Testis (tissue), 3 donors: ENCODE data around the gene PROCR. TPM values are rescaled to one million over a fixed set of nuclear protein-coding genes. Genes with fewer than 3 reads are reported as not detected.
"Not testable (repeated sequence)": the region's sequence is repeated elsewhere in the genome, so short reads cannot be mapped to it uniquely, and the experiment has no call there.

Experiments used
- DNase-seq: peaks from one replicate; pipeline ENCODE4 v3.0.0-alpha.2; 2019
- H3K27ac ChIP-seq, 2 donors: fragments of 200-600 bp; sonication (generic); one replicate each; pipeline ENCODE4 v1.5.1; 2019
- H3K27me3 ChIP-seq: fragments of 200-600 bp; sonication (generic); one replicate; pipeline ENCODE4 v1.5.1; 2019
- H3K36me3 ChIP-seq: fragments of 200-600 bp; sonication (generic); one replicate; pipeline ENCODE4 v1.5.1; 2017; ENCODE audit warnings: low read depth; ENCODE audit errors: missing control alignments
- H3K4me1 ChIP-seq: fragments of 200-600 bp; sonication (generic); one replicate; pipeline ENCODE4 v1.5.1; 2019
- H3K4me3 ChIP-seq, 2 donors: fragments of 200-600 bp; sonication (generic); one replicate each; pipeline ENCODE4 v1.5.1; 2017 to 2019
- H3K9me3 ChIP-seq: fragments of 200-600 bp; sonication (generic); one replicate; pipeline ENCODE4 v1.5.1; 2017
- POLR2A ChIP-seq: fragments of 450-650 bp; IDR thresholded peaks from one replicate; pipeline ENCODE4 v1.6.1; 2017; ENCODE audit warnings: antibody characterized with exemption, mild to moderate bottlenecking, moderate library complexity
- WGBS, 2 donors: methylation state at CpG; one replicate each; pipeline ENCODE4 v1.1.5; 2018; 5-methylcytosine and 5-hydroxymethylcytosine counted together
- intact Hi-C: fragments of 100-400 bp; cut with DNase I; formaldehyde crosslinking; loops from one replicate; pipeline ENCODE4 v1.15.1; 2023; ENCODE audit warnings: low total_unique reads
- polyA plus RNA-seq: library from polyadenylated mRNA; stranded (reverse); fragments of 350-450 nt; fragmentation: Illumina TruSeq; extraction: RNeasy Lipid Tissue Mini Kit (QIAGEN cat#74804); gene quantifications from one replicate; pipeline ENCODE4 v1.2.3, GENCODE V29; 2014; ENCODE audit warnings: low read depth, low replicate concordance; ENCODE audit not compliant: insufficient read depth
- total RNA-seq, 2 donors: library from RNA; depleted of rRNA; stranded (reverse); fragments of >200 nt; gene quantifications; one replicate each; pipeline ENCODE4 v1.2.3, GENCODE V29; 2016
- TF ChIP-seq, protein P1 (sequence below), 3 experiments: fragments of 450-650 bp in 2 of 3; fragments of 200-600 bp in 1 of 3; sonication (generic) in 1 of 3; IDR thresholded peaks; one replicate each; pipeline ENCODE4 v1.5.1; 2016 to 2019; ENCODE audit warnings: antibody characterized with exemption in 3 of 3, mild to moderate bottlenecking in 2 of 3, moderate library complexity in 1 of 3

The PROCR gene
- total and polyA plus RNA-seq, 3 donors from 2014 or later, result 7.2 to 23.6 (median 8.2) TPM

DNA sequence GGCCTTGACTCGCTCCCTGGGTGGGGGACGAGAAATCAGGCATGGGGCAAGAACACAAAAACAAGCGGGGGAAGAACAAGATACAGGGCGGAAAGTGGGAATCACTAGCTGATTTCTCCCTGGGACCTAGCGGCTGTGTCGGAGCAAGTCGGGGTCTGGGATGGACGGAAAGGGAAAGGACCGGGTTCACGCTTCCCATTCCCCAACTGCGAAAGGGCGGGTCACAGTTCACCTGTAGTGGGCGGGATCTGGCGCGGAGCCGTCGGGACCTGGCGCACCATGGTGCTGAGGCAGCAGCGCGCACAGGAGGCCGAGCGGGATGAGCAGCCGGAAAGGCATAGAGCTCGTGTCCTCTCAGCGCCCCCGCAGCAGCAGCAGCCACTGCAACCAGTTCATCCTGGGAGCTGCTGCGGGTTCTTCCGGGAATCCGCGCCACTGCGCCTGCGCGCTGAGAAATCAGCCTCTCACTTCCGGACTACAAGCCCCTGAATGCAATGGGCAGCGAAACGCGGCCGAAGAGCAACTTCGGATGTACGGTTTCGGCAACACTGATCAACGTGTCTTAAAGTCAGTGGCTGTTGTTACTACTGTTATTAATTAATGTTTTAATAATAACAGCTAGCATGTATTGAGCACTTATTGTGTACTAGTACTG is 24.8 kb upstream of the PROCR start, which contains the start of gene EDEM2:
Gene EDEM2, minus strand, starts transcription at position 417 of the 655 bp plus-strand sequence. Its CDS starts 78 bp downstream, at position 339.
- no peak for TF ChIP-seq POLR2A
- TF ChIP-seq, protein P1, sequence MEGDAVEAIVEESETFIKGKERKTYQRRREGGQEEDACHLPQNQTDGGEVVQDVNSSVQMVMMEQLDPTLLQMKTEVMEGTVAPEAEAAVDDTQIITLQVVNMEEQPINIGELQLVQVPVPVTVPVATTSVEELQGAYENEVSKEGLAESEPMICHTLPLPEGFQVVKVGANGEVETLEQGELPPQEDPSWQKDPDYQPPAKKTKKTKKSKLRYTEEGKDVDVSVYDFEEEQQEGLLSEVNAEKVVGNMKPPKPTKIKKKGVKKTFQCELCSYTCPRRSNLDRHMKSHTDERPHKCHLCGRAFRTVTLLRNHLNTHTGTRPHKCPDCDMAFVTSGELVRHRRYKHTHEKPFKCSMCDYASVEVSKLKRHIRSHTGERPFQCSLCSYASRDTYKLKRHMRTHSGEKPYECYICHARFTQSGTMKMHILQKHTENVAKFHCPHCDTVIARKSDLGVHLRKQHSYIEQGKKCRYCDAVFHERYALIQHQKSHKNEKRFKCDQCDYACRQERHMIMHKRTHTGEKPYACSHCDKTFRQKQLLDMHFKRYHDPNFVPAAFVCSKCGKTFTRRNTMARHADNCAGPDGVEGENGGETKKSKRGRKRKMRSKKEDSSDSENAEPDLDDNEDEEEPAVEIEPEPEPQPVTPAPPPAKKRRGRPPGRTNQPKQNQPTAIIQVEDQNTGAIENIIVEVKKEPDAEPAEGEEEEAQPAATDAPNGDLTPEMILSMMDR (IDR thresholded peaks at IDR 0.05), result no peak
- peak within 1 kb of the TSS; percentile 62 to 63 for H3K27ac ChIP-seq
- DNase-seq, result peak; percentile 94
- no peaks in the 10 kb centered on the region for H3K27me3 ChIP-seq
- no peaks in the 10 kb centered on the region for H3K9me3 ChIP-seq
- H3K4me1 ChIP-seq, result peaks cover 8% of the 10 kb centered on the region
- intact Hi-C loops, result no loop called here
- H3K36me3 ChIP-seq, result no peaks in the 10 kb centered on the region
- 0 to 1% methylated on average over 28 to 40 of the region's 42 CpGs for WGBS, 2 donors
- peak within 1 kb of the TSS; percentile 63 to 84 for H3K4me3 ChIP-seq

DNA sequence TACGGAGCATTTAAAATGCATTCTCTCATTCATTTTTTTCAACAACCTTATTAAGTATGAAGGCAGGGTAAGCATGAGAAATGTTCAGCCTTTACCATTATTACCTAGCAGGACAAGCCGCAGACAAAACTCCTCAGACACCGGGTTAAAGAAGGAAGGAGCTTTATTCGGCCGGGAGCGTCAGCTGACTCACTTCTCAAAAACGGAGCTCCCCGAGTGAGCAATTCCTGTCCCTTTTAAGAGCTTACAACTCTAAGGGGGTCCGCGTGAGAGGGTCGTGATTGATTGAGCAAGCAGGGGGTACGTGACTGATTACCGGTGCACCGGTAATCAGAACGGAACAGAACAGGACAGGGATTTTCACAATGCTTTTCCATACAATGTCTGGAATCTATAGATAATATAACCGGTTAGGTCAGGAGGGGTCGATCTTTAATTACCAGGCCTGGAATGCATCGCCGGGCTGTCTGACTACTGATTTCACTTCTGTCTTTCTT is 24.2 kb upstream of the PROCR start:
- peak overlapping the region; percentile 62 to 63 for H3K27ac ChIP-seq
- H3K4me3 ChIP-seq, result peak overlapping the region; percentile 63 to 84
- H3K36me3 ChIP-seq, intact Hi-C loops, H3K9me3 ChIP-seq, DNase-seq, H3K27me3 ChIP-seq, H3K4me1 ChIP-seq: not testable (repeated sequence)
- 4 to 7% methylated on average over 19 of the region's 19 CpGs for WGBS, 2 donors

DNA sequence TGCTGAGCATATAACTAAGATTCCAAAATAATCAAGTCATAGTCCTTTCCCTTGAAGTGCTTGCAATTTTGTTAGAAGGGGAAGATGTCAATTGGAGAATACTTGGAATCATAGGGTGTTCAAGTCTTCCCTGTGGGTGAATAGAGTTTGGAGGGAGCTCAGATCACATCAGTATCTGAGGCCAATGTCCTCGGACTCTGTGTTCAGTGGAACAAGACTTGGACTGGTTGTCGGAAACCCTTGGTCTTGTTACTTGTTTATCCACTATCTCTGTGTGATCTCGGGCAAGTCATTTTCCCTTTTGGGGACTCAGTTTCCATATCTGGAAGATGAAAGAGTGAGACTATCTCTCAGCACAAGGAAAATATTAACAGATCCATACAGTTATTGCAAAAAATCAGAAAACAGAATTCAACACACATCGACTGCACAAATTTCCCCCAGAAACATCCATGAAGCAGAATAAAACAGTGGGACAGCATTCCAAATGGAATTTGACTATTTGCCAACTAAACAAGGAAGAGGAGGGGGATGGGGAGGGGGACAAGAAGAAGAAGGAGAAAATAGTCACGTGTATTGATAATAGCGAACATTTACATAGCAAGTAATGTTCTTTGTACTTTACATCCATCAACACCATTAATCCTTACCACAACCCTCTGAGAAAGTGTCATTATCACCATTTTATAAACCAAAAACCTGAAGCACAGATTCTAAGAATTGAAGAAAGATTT is 20.9 kb upstream of the PROCR start:
- Histone ChIP-seq H3K27ac (no peak overlapping the region), H3K36me3 (no peaks in the 10 kb centered on the region), H3K4me3 (no peak overlapping the region), H3K4me1 (peaks cover 9% of the 10 kb centered on the region), H3K27me3 (no peaks in the 10 kb centered on the region), H3K9me3 (no peaks in the 10 kb centered on the region)
- intact Hi-C loops, result no loop called here
- no peak for TF ChIP-seq POLR2A
- TF ChIP-seq, protein P1 (IDR thresholded peaks at IDR 0.05), result no peak
- WGBS, 2 donors, result 82 to 84% methylated on average over 6 of the region's 6 CpGs
- no peak for DNase-seq

DNA sequence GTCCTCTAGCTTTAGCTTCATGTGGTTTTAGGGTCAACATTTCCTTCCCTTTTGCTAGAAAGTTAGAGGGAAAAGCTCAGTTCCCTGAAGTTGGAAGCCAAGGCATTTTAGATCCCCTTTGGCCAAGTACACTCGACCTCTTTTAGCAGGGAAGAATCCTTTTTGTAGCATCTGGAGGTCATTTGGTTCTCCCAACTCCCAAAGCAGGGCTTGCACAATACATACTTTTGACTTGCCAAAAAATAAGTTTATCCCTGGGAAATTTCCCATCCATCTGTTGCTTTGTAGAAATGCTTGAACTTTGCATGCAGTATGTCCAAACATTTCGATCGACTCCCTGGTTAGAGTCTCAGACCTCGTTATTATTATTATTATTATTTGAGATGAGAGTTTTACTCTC is 20.1 kb upstream of the PROCR start:
- intact Hi-C loops, result no loop called here
- Histone ChIP-seq H3K27me3 (no peaks in the 10 kb centered on the region), H3K27ac (no peak overlapping the region), H3K36me3 (no peaks in the 10 kb centered on the region), H3K9me3 (no peaks in the 10 kb centered on the region), H3K4me3 (no peak overlapping the region), H3K4me1 (peaks cover 9% of the 10 kb centered on the region)
- WGBS, 2 donors, result 49 to 50% methylated on average over 4 of the region's 4 CpGs
- peak; percentile 30 for DNase-seq
- no peak for TF ChIP-seq POLR2A
- TF ChIP-seq, protein P1 (IDR thresholded peaks at IDR 0.05), result no peak

DNA sequence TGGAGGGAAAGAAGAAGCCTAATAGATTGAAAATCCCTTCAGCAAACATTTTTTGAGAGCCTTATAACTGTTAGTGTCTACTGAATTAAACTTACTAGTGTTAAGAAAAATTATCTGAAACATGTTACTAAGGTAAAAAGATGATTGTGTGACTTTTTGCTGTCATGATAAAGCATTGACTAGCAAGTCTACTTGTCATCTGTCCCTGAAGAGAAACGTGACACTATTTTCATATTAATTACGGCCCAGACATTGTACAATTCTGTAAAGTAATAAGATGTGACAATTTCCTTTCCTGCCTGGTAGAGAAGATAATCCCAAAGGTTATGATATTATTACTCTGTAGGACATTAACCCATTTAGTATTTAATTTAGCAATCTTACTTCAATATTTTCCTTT is 15.9 kb upstream of the PROCR start:
- Histone ChIP-seq H3K36me3 (no peaks in the 10 kb centered on the region), H3K27ac (no peak overlapping the region), H3K27me3 (no peaks in the 10 kb centered on the region), H3K9me3 (no peaks in the 10 kb centered on the region), H3K4me3 (no peak overlapping the region), H3K4me1 (peaks cover 4% of the 10 kb centered on the region)
- WGBS, 2 donors, result 78 to 83% methylated on average over 2 of the region's 2 CpGs
- DNase-seq, result no peak
- no peak for TF ChIP-seq POLR2A
- TF ChIP-seq, protein P1 (IDR thresholded peaks at IDR 0.05), result no peak
- intact Hi-C loops, result no loop called here
